ENCODE measurements around the gene VEZF1. TPM values are rescaled to one million over a fixed set of nuclear protein-coding genes. Genes with fewer than 3 reads are reported as not detected.

The VEZF1 gene
- total and polyA plus RNA-seq, 2 experiments from 2014 or later: 36.0 to 67.7 TPM

DNA sequence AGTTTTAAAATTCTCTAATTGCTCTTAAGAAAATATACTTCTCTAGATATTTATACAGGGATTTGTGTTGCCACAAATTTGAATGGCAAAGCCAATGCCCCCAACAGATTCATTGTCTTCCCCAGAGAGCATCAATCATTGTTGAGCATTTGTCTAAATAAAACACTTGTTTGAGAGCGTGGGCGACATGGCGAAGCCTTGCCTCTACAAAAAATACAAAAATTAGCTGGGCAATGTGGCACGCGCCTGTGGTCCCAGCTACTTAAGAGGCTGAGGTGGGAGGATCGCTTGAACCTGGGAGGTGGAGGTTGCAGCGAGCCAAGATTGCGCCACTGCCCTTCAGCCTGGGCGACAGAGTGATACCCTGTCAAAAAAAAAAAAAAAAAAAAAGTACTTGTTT, 32.3 kb upstream of the VEZF1 start:
- Histone ChIP-seq H3K79me2 (replicated peaks; ENCODE audit: insufficient read depth) (no peaks in the 10 kb centered on the region), H3F3A (replicated peaks; ENCODE audit: low read depth) (no peaks in the 10 kb centered on the region), H3K27ac (ENCODE audit: low read depth) (no peak overlapping the region), H4K20me1 (replicated peaks; ENCODE audit: insufficient read depth) (no peaks in the 10 kb centered on the region), H3K9me2 (ENCODE audit: insufficient read depth) (no peaks in the 10 kb centered on the region), H3K4me2 (no peak overlapping the region), H3K4me3 (no peak overlapping the region), H3K4me1 (ENCODE audit: insufficient read depth) (peaks cover 5% of the 10 kb centered on the region), H3K36me3 (ENCODE audit: insufficient read depth) (no peaks in the 10 kb centered on the region), H2AFZ (no peak overlapping the region), H3K27me3 (ENCODE audit: insufficient read depth) (no peaks in the 10 kb centered on the region)
- Mint-ChIP-seq H3K36me3 (ENCODE audit: low read depth) (no peaks in the 10 kb centered on the region), H3K27me3 (ENCODE audit: insufficient read depth, low read depth, poor library complexity) (peaks cover 1% of the 10 kb centered on the region), H3K27ac (no peak overlapping the region), H3K4me3 (no peak overlapping the region), H3K9me3 (no peaks in the 10 kb centered on the region; the same call in 2 of the 3 replicates), H3K4me1 (peaks cover 11% of the 10 kb centered on the region)
- no peak for TF ChIP-seq POLR2AphosphoS5 (IDR thresholded peaks at IDR 0.05; ENCODE audit: low read depth)
- no peak for TF ChIP-seq ZNF114 (CRISPR knock-in tag; IDR thresholded peaks at IDR 0.05)
- TF ChIP-seq CTCF (conservative IDR thresholded peaks at IDR 0.05; ENCODE audit: low read depth in 2 of 2): no peak
- TF ChIP-seq, protein P1, sequence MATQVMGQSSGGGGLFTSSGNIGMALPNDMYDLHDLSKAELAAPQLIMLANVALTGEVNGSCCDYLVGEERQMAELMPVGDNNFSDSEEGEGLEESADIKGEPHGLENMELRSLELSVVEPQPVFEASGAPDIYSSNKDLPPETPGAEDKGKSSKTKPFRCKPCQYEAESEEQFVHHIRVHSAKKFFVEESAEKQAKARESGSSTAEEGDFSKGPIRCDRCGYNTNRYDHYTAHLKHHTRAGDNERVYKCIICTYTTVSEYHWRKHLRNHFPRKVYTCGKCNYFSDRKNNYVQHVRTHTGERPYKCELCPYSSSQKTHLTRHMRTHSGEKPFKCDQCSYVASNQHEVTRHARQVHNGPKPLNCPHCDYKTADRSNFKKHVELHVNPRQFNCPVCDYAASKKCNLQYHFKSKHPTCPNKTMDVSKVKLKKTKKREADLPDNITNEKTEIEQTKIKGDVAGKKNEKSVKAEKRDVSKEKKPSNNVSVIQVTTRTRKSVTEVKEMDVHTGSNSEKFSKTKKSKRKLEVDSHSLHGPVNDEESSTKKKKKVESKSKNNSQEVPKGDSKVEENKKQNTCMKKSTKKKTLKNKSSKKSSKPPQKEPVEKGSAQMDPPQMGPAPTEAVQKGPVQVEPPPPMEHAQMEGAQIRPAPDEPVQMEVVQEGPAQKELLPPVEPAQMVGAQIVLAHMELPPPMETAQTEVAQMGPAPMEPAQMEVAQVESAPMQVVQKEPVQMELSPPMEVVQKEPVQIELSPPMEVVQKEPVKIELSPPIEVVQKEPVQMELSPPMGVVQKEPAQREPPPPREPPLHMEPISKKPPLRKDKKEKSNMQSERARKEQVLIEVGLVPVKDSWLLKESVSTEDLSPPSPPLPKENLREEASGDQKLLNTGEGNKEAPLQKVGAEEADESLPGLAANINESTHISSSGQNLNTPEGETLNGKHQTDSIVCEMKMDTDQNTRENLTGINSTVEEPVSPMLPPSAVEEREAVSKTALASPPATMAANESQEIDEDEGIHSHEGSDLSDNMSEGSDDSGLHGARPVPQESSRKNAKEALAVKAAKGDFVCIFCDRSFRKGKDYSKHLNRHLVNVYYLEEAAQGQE (IDR thresholded peaks at IDR 0.05; ENCODE audit: unreplicated experiment): no peak
- TF ChIP-seq EZH2phosphoT487 (IDR thresholded peaks at IDR 0.05; ENCODE audit: unreplicated experiment): no peak
- TF ChIP-seq ZNF462 (CRISPR knock-in tag; IDR thresholded peaks at IDR 0.05): no peak
- TF ChIP-seq STAT1 (IDR thresholded peaks at IDR 0.05; ENCODE audit: unreplicated experiment): no peak
- TF ChIP-seq ETS1 (IDR thresholded peaks at IDR 0.05): no peak
- no peak for TF ChIP-seq JUNB (IDR thresholded peaks at IDR 0.05; ENCODE audit: unreplicated experiment)
- no peak for TF ChIP-seq ZNF331 (CRISPR knock-in tag; IDR thresholded peaks at IDR 0.05; ENCODE audit: low read depth)
- TF ChIP-seq EZH2 (IDR thresholded peaks at IDR 0.05; ENCODE audit: low read depth, unreplicated experiment): no peak
- no peak for TF ChIP-seq NANOG (IDR thresholded peaks at IDR 0.05; ENCODE audit: borderline replicate concordance)
- no peak for TF ChIP-seq CREB1 (CRISPR knock-in tag; IDR thresholded peaks at IDR 0.05; ENCODE audit: low read depth)
- DNase-seq (ENCODE audit: low spot score): no peak
- no peak for ATAC-seq

All from GM23338 (cell line).